HG03108 (cell line): ENCODE measurements around the gene BBS7.

Experiments used
- ATAC-seq: cut with Tn5 transposase; IDR thresholded peaks from one replicate; pipeline ENCODE4 v1.9.1; 2021; ENCODE audit warnings: moderate library complexity; ENCODE audit not compliant: unreplicated experiment

The BBS7 gene

DNA sequence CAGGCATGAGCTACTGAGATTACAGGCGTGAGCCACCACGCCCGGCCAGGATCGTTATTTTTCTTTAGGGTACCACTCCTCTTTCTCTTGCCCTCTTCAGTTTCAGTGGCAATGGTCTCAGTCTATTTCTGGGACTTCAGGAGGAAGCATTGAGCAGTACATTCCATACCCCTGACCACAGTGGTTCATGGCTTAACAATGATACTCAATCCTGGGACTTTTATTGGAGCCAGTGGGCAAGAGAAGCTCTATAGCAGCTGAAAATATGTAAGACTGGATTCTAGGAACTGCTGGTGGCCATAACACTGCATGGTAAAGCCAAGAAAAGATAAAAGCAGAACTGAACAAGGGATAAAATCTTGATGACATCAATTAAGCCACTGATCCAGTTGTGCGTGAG is 40.8 kb downstream of the BBS7 start:
- no peak for ATAC-seq

DNA sequence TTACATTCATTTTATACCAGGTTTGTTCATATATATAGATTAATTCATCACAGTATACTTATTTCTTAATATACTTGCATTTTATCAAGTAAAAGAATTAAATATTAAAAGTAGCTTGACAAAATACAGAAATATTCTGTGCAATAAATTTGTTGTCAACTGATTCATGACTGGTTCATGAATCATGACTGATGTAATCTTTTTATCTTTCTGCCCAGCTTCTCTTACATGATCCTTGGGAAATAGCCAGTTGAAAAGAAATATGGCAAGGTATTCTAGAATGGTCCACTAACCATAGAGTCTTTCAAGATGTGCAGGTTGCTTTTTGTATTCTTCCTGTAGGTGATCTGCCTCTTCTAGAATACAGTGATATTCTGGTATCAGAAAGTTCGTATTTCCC is 42.4 kb downstream of the BBS7 start:
- no peak for ATAC-seq

DNA sequence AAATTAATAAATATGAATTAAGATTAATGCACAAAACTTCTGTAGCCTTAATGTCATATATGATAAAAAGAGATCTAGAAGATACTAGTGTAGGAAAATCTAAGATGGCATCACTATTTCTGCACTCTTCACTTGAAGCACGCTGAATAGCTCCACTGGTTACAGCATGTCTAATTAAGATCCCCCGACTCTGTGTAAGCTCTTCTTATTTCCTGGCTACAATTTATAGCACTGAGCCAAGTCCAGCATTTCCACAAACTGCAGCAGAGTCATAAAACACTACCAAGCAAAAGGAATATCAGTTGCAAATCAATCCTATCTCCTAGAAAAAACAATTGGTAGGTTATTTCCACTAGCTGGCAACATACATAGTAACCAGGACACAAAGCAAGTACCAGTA is 45.3 kb downstream of the BBS7 start:
- ATAC-seq: no peak

DNA sequence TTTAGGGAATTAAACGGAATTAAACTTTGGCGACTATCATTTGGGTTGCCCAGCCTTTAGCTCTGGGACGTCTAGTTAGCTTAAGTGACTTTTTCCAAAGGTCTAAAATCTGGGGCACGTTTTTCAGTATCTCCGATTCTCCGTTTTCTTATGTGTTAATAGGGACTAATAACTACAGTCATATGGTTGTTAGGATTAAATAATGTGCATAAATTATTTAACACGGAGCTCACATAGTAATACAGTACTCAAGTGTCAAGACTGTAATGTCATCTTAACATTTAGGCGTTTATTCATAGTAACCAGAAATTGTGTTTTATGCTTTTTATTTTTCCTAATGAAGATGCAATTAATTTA is 46.1 kb downstream of the BBS7 start:
- no peak for ATAC-seq

DNA sequence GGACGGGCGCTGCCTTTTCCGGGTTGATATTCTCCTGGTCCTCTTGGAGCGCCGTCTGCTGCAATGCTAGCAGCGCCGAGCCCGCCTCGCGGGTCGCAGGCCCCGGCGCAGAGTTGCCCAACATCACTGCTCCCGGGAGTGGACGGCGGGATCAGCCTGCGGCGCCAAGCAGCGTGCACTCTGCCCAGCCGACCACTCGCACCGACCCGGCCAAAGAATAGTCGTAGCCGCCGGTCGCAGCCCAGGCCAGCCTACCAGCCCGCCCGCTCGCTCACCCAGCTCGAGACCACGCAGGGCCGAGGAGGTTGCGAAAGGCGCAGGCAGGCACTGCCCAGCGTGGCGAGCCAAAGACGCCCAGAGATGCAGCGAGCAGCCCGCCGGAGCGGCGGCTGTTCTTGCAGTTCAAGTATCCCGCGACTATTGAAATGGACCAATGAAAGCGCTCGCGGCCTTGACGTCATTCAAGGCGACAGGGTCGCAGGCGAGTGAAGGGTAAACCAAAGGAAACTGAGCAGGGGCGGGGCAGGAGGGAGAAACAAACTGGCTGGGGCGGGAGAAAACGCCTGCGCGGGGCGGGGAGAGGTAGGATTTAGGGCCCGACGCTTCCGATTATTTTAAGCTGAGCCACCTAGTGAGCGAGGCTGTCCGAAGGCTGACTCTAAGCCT is 46.6 kb downstream of the BBS7 start, which contains the start of gene CCNA2:
TSS of gene CCNA2 (minus strand) at position 379 of the 666 bp plus-strand sequence. CDS start at position 124, 255 bp downstream.
- peak; percentile 94 for ATAC-seq

DNA sequence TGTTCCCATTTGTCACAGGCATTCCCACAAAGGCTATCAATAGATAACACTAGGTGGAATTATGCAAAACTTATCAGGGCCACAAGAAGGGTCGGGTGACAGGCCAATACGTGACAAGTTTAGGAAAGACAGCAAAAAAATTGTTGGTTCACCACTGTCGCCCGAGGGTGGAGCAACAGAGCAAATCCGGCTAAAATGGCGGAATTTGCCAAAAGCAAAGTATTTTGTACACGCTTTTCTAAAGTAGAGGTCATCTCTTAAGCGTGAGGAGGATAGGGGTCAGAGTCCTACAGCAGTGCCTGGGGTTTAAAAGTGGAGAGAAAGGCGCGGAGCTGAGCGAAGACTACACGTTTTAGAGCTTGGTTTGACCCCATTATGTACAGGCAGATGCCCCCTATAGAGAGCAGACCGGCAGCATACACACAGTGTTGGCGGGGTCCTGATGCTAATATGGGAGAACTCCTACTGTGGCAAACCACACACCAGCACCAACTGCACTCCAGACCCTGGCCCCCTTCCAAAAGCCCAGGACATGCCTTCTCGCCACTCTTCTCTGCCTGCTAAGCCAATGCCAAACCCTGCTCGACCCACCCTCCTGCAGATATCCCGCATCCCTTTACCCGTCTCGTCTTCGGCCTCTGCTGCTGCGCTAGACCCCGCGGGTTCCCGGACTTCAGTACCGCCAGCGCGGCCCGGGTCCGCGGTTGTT is 47.3 kb downstream of the BBS7 start:
- peak; percentile 35 for ATAC-seq

DNA sequence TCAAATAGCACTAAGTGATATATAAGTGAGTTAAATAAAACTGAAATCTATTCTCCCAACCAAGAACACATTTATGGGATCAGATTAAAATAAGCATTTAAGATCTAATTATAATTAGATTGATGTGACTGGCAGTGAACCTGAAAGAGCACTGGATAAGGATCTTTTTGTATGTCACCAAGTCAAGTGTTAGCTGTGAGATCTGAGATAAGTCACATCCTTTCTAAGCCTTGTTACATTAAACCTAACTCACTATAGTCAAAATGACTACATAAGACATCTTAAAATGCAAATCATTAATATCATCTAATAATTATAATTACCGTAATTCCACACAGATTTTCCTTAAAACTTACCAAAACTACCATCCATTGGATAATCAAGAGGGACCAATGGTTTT is 48.2 kb downstream of the BBS7 start:
- ATAC-seq: no peak

DNA sequence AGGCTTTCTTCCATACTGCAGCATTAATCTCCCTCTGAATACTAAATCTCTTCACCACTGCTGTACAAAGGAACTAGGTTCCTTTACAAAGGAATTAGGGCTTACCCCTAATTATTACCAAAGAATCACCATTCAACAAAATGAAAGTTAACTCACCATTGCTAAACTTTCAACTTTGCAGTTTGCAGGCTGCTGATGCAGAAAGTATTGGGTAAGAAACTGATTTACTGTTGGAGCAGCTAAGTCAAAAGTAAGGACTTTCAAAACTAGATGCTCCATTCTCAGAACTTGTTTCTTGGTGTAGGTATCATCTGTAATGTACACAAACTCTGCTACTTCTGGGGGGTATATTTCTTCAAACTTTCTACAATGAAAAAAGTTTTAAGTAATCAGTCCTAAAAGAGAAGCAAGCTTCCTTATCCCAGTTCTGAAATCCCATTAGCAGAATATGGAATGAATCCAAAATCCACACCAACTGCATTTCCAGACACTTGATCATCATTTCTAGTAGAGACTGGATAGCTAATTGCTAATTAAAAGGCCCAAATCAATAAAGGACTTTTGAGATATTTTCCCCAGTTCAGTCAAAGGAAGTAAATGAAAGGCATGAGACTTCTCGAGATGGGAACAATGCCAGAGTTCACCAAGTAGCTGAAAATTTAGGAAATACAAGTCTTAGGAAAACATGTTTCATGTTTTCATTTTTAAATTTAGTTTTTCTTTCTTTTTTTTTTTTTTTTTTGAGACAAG is 50.9 kb downstream of the BBS7 start:
- no peak for ATAC-seq

DNA sequence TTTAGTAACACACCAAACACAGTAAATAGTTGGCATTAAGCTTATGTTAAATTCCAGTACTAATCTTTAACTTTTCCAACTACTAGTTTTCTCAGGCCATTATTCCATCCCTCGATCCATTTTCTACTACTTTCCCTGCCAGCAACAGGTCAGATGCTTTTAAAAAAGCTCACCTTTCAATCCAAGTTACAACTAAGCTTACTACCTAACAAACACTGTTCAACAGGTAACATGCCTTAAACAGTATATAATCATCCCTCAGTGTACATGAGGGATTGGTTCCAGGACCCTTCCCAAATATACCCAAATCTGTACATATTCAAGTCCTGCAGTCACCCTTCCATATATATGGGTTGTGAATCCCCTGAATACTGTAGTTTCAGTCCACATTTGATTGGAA is 52.1 kb downstream of the BBS7 start:
- ATAC-seq: no peak

DNA sequence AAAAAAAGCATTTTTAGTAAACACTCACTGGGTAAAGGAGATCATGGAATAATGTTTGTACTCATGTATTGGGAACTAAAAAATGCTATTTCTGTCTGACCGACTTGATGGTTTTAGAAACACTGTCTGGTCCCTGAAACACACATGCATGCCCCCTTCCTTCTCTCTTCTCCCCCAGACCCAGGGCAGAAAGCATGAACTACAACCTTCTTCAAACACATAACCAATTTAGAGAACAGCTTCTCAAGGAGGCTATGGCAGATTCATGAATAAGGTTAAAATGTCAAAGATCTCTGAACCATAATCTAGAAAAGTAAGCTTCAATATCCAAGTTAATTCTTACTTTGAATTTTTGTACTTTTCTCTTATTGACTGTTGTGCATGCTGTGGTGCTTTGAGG is 52.6 kb downstream of the BBS7 start:
- ATAC-seq: no peak

DNA sequence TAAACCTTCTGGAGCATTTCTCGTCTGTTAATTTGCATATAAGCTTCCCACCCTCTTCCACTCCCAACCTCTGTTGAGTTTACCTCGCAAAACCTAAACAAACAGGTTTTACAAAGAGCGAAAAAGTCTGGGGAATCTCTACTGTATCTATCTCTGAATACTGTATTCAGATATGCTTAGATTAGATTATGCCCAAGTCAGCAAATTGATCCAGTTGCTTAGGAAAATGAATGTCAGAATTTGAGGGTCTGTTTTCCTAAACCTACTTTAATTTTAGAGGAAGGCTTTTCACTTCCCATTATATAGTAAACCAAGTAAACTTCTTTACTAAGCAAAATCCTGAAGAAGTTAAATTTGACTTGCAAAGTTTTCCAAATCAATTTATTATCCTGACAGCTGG is 53.3 kb downstream of the BBS7 start:
- no peak for ATAC-seq

DNA sequence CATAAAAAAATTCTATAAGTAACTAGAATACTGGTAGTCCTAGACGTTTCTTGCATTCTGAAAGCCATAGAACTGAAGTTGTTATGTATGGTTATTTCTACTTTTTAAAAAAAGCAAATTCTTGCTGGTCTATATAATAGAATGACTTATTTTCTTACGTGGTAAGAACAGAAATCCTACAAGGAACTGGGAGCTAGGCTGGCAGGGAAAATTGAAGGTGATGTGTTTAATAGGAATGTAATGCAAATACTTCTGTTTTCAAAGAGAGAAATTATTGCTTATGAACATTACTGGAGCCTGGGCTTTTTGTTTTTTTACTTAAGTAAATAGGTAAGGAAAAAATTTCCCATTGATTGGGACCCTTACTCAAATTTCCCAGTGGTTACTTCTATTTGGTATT is 55.5 kb downstream of the BBS7 start:
- ATAC-seq: no peak

DNA sequence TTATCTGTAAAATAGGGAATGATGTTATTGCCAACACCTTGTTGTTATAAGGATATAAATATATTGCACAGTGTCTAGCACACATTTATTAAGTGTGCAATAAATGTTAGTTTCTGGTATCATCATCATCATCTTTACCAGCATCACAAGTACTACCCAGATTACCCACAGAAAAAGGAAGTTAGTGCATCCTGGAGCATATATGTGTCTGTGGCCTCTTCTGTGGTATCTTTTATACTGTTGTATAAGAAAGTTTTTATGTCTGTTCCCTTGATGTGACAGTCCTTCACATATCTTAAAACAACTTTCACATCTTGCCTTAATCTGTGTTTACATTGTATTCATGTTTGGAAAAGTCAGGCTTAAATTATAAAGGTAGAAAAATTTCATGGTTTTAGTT is 59.2 kb downstream of the BBS7 start:
- ATAC-seq: no peak

DNA sequence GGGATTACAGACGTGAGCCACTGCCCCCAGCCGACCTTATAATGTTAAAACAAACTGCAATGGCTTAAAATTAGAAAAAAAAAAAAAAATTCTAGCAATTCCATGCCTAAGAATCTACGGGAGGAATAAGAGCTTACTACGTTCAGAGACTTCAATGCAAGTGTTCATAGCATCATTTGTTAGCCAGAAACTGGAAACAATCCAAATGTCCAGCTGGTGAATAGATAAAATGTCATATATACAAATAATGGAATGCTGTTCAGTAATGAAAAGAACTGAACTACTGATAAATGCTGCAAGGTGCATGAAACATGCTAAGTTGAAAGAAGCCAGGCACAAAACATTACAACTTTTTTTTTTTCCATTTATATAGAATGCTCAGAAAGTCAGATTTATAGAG is 63.9 kb downstream of the BBS7 start:
- no peak for ATAC-seq

DNA sequence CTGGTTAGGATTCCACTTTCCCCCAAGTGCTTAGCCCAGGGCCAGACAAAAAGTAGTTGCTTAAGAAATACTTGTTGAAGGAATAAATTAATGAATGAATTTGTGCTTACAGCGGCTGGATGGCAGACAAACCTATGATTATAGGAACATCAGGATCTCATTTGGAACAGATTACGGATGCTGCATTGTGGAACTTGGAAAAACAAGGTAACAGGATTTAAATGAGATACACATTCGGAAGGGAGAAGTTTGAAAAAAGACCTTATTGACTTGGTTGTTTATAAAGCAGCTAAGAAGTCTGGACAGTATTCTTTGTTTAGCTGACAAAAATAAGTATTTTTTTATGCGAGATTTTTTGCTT is 68.6 kb downstream of the BBS7 start:
- ATAC-seq: no peak

DNA sequence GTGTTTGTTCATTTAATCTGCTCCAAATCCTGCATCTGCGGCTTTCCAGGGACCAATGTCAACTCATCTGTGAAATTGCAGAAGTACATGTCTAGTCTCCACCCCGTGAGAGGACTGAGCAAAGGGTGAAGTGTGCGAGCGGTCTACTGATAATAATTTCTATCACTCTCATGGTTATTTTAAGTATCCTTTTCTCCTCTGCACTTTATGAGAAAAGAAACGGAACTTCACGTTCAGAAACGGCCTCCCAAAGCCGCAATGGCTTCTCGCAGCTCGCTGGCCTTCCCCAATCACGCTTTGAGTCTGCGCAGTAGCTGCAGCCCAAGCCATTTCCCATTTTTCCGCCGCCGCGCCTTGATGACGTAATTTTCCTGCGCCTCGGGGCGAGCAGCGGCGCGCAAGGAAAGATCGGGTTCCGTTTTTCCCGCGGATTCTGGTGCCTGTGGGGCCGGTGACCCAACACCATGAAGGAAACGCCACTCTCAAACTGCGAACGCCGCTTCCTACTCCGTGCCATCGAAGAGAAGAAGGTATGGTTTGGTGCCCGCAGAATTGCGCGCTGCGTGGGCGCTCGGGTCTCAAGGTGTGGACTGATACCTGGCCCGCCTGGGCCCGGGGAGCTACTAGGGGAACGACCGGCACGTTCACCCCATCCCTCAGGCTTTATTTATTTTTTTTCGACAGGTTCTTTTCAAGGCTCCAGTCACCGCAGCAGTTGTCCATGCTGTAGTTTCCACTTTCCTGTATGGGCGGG is 69.1 kb downstream of the BBS7 start, which contains the start of gene EXOSC9:
TSS of gene EXOSC9 (plus strand) at position 363 of the 754 bp plus-strand sequence. CDS start at position 465, 102 bp downstream.
- ATAC-seq: peak; percentile 73

DNA sequence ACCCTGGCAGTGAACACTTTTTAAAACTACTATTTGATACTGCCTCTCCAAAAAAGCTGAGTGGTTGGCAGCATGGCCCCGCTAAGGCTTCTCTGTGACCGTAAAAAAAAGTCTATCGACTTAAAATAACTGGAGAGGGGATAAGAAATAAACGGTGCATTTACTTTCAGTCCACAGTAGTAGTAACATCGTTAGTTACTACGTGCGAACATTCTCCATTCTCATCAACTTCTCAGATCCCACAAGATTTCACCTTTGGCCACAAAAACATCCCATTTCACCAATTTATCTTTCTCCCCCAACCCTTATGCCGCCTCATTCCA is 69.7 kb downstream of the BBS7 start:
- peak; percentile 16 for ATAC-seq

DNA sequence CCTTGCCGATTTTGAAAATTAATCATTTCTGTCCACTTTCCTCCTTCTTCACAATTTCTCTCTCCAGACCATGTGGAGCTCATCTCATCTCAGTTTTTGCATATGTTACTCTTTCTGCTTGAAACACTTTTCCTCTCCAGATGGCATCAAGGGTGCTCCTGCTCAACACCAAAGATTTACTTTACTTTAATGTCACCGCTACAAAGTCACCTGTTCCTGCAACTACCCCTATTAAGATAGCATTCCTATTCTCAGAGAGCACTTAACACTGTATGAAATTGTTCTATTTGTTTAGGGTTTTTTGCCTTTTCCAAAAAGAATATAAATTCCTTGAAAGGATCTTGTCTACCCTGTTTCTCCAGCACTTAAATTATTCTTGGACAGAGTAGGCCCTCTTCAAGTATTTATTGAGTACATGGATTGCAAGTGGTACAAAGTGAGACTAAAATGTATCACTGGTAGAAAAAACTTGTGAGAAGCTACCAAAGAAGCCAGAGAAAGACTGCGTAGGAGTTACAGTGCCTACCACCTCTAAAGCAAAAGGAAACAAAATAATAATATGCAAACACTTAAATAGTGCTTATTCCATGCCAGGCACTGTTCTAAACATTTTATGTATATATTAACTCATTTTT is 70.3 kb downstream of the BBS7 start:
- no peak for ATAC-seq

DNA sequence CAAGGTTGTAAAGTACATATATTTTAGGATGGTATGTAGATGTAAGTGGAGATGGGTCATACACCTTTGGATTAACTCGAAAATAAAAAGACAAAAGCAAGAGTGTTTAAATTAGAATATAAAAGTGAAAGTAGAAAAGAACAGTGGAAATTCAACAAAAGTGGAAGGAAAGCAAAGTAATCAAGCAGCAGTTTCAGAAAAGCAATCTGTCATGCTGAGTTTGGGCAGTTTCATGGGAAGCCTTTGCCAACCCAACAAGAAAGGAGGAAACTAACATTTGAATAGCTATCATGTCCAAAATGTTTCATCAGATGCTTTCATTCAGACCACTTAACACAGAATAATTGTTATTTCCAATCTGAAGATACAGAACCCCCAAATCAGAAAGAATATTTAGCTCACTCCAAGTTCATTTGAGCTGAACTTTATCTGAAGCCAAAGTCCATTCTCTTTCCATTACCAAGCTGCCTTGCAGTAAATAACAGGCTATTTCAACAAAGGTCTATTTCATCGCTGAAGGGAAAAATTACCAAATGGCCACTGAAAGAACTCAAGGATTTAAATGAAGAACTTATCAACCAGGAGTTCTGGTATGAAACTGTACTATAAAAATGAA is 71.0 kb downstream of the BBS7 start:
- ATAC-seq: no peak

DNA sequence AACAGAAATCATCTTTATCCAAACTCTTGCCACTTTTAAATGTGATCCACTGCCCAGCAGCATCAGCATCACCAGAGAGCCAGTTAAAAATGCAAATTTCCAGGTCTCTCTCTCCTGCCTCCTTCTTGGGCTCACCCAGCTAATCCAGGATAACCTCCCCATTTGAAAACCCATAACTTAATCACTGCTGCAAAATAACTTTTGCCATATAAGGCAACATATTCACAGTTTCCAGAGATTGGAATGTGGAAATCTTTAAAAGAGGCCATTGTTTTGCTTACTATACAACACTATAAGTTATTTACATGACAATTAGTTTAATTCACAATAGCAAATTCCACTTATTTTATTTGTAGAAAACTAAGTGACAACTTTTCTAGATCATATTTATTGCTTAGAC is 74.0 kb downstream of the BBS7 start:
- no peak for ATAC-seq
